WTC11 (cell line): ENCODE results near the gene FAM110C.

Experiments used
- ATF1 ChIP-seq: sonication (generic); formaldehyde crosslinking; IDR thresholded peaks from 2 replicates; pipeline ENCODE4 v1.8.1; 2023; ENCODE audit warnings: mild to moderate bottlenecking, moderate library complexity, missing genetic modification reagents
- CBFB ChIP-seq: sonication (generic); formaldehyde crosslinking; IDR thresholded peaks from 2 replicates; pipeline ENCODE4 v1.8.1; 2022; ENCODE audit warnings: mild to moderate bottlenecking, low read depth, missing genetic modification reagents
- E2F4 ChIP-seq: sonication (generic); formaldehyde crosslinking; IDR thresholded peaks from 2 replicates; pipeline ENCODE4 v1.8.1; 2022; ENCODE audit warnings: low read depth, mild to moderate bottlenecking, moderate library complexity, missing genetic modification reagents, borderline replicate concordance
- GABPB1 ChIP-seq: sonication (generic); formaldehyde crosslinking; IDR thresholded peaks from 2 replicates; pipeline ENCODE4 v1.8.1; 2023; ENCODE audit warnings: mild to moderate bottlenecking, missing genetic modification reagents
- JUN ChIP-seq: sonication (generic); formaldehyde crosslinking; IDR thresholded peaks from 2 replicates; pipeline ENCODE4 v1.8.0; 2023; ENCODE audit warnings: mild to moderate bottlenecking, missing genetic modification reagents
- KAT7 ChIP-seq: sonication (generic); formaldehyde crosslinking; IDR thresholded peaks from 2 replicates; pipeline ENCODE4 v1.8.1; 2023; ENCODE audit warnings: missing genetic modification reagents, mild to moderate bottlenecking, borderline replicate concordance
- RORB ChIP-seq: fragments of 250-450 bp; sonication (Bioruptor Pico); IDR thresholded peaks from 2 replicates; pipeline ENCODE4 v1.9.0; 2021; ENCODE audit warnings: mild to moderate bottlenecking
- ZBTB21 ChIP-seq: sonication (generic); formaldehyde crosslinking; IDR thresholded peaks from 2 replicates; pipeline ENCODE4 v1.8.1; 2023; ENCODE audit warnings: mild to moderate bottlenecking, missing genetic modification reagents, borderline replicate concordance
- ZNF416 ChIP-seq: fragments of 250-450 bp; sonication (Bioruptor Pico); IDR thresholded peaks from 2 replicates; pipeline ENCODE4 v1.9.0; 2021; ENCODE audit warnings: mild to moderate bottlenecking, inconsistent platforms
- TF ChIP-seq, protein P1 (sequence below): fragments of 200-600 bp; IDR thresholded peaks from 2 replicates; pipeline ENCODE4 v1.8.0; 2022; ENCODE audit warnings: antibody characterized with exemption
- TF ChIP-seq, protein P2 (sequence below): sonication (generic); formaldehyde crosslinking; IDR thresholded peaks from 2 replicates; pipeline ENCODE4 v1.8.1; 2022; ENCODE audit warnings: mild to moderate bottlenecking, moderate library complexity, missing genetic modification reagents
- TF ChIP-seq, protein P3 (sequence below): sonication (generic); formaldehyde crosslinking; IDR thresholded peaks from 2 replicates; pipeline ENCODE4 v1.8.0; 2022; ENCODE audit warnings: mild to moderate bottlenecking, missing genetic modification reagents

DNA sequence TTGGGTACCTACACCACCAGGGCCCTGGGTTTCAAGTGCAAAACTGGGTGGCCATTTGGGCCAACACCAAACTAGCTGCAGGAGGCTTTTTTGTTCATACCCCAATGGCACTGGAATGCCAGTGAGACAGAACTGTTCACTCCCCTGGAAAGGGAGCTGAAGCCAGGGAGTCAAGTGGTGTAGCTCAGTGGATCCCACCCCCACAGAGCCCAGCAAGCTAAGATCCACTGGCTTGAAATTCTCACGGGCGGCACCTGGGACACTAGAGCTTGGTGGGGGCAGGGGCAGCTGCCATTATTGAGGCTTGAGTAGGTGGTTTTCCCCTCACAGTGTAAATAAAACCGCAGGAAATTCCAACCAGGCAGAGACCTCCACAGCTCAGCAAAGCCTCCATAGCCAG is 46.0 kb upstream of the FAM110C start:
- TF ChIP-seq ATF1 (CRISPR knock-in tag) = no peak
- no peak for TF ChIP-seq JUN (CRISPR knock-in tag)
- TF ChIP-seq, protein P1, sequence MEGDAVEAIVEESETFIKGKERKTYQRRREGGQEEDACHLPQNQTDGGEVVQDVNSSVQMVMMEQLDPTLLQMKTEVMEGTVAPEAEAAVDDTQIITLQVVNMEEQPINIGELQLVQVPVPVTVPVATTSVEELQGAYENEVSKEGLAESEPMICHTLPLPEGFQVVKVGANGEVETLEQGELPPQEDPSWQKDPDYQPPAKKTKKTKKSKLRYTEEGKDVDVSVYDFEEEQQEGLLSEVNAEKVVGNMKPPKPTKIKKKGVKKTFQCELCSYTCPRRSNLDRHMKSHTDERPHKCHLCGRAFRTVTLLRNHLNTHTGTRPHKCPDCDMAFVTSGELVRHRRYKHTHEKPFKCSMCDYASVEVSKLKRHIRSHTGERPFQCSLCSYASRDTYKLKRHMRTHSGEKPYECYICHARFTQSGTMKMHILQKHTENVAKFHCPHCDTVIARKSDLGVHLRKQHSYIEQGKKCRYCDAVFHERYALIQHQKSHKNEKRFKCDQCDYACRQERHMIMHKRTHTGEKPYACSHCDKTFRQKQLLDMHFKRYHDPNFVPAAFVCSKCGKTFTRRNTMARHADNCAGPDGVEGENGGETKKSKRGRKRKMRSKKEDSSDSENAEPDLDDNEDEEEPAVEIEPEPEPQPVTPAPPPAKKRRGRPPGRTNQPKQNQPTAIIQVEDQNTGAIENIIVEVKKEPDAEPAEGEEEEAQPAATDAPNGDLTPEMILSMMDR = no peak
- no peak for TF ChIP-seq E2F4 (CRISPR knock-in tag)
- no peak for TF ChIP-seq RORB
- TF ChIP-seq CBFB (CRISPR knock-in tag) = no peak
- TF ChIP-seq, protein P2, sequence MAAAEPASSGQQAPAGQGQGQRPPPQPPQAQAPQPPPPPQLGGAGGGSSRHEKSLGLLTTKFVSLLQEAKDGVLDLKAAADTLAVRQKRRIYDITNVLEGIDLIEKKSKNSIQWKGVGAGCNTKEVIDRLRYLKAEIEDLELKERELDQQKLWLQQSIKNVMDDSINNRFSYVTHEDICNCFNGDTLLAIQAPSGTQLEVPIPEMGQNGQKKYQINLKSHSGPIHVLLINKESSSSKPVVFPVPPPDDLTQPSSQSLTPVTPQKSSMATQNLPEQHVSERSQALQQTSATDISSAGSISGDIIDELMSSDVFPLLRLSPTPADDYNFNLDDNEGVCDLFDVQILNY = no peak
- TF ChIP-seq ZNF416 = no peak
- TF ChIP-seq KAT7 (CRISPR knock-in tag) = no peak
- TF ChIP-seq ZBTB21 (CRISPR knock-in tag) = no peak
- no peak for TF ChIP-seq GABPB1 (CRISPR knock-in tag)
- TF ChIP-seq, protein P3, sequence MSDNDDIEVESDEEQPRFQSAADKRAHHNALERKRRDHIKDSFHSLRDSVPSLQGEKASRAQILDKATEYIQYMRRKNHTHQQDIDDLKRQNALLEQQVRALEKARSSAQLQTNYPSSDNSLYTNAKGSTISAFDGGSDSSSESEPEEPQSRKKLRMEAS (CRISPR knock-in tag) = no peak
